ENCODE results near the gene FCHSD2. TPM values are rescaled to one million over a fixed set of nuclear protein-coding genes. Genes with fewer than 3 reads are reported as not detected.
A peak's percentile ranks its signal among the peaks of the same experiment; 100 is the strongest.

FCHSD2 gene
- total RNA-seq, 1 donor from 2014 or later, result 22.2 TPM

DNA sequence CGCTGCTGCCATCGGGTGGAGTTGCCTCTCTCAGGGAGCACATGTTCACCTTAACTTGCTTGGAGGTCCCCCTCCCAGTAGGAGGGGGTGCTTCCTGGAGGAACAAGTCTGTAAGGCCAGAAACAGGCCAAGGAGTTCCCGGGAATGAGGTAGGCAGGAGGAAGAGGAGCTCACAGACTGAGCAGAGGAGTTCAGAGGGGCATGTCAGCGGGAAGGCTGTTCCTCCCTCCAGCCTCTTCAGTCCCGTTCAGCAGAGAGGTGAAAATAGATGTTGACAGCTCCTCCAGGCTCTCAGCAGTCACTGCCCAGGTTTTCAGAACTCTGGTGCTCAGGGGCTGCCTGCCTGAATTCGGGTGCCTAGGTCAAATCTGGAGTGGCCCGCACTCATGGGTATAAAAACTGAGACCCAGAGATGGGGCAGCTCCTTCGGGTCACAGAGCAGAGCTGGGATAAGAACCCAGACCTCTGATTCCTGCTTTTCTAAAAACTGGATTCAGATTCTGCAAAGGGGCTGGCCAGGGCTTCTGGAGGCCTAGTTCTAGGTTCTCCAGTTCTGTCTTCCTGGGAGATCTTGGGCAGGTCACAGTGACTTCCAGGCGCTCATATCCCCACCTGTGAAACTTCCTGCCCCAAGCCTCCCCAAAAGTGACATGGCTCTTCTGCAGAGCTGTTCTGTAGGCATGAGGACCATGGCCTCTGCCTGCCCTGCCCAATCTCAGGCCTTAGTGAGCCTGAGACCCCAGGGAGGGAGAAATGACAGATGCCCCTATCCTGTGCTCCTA, 309.6 kb downstream of the FCHSD2 start:
- H3K79me2 ChIP-seq (ENCODE audit: low read depth), result no peaks in the 10 kb centered on the region
- no peaks in the 10 kb centered on the region for H3K9me3 ChIP-seq (ENCODE audit: low read depth)
- H3K36me3 ChIP-seq, result no peaks in the 10 kb centered on the region
- Mint-ChIP-seq H3K27ac (peak overlapping the region; percentile 53), H3K27me3 (ENCODE audit: insufficient read depth, low read depth) (no peaks in the 10 kb centered on the region), H3K9me3 (no peaks in the 10 kb centered on the region), H3K36me3 (peaks cover 4% of the 10 kb centered on the region), H3K4me1 (peaks cover 18% of the 10 kb centered on the region), H3K4me3 (no peak overlapping the region)
- no peaks in the 10 kb centered on the region for H3F3A ChIP-seq (ENCODE audit: low read depth)
- H2AFZ ChIP-seq (replicated peaks), result no peak overlapping the region
- H3K27me3 ChIP-seq, result no peaks in the 10 kb centered on the region
- peaks cover 15% of the 10 kb centered on the region for H3K4me1 ChIP-seq
- no peak overlapping the region for H3K9ac ChIP-seq
- H3K4me2 ChIP-seq, result no peak overlapping the region
- TF ChIP-seq EZH2 (IDR thresholded peaks at IDR 0.05), result no peak
- no peak for TF ChIP-seq EZH2phosphoT487 (IDR thresholded peaks at IDR 0.05)
- TF ChIP-seq, protein P1, sequence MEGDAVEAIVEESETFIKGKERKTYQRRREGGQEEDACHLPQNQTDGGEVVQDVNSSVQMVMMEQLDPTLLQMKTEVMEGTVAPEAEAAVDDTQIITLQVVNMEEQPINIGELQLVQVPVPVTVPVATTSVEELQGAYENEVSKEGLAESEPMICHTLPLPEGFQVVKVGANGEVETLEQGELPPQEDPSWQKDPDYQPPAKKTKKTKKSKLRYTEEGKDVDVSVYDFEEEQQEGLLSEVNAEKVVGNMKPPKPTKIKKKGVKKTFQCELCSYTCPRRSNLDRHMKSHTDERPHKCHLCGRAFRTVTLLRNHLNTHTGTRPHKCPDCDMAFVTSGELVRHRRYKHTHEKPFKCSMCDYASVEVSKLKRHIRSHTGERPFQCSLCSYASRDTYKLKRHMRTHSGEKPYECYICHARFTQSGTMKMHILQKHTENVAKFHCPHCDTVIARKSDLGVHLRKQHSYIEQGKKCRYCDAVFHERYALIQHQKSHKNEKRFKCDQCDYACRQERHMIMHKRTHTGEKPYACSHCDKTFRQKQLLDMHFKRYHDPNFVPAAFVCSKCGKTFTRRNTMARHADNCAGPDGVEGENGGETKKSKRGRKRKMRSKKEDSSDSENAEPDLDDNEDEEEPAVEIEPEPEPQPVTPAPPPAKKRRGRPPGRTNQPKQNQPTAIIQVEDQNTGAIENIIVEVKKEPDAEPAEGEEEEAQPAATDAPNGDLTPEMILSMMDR (IDR thresholded peaks at IDR 0.05), result no peak
- DNase-seq (ENCODE audit: low spot score), result no peak
- no peak overlapping the region for H3K4me3 ChIP-seq
- H3K27ac ChIP-seq, result peak overlapping the region; percentile 37
- no peaks in the 10 kb centered on the region for H4K20me1 ChIP-seq (ENCODE audit: low read depth)

DNA sequence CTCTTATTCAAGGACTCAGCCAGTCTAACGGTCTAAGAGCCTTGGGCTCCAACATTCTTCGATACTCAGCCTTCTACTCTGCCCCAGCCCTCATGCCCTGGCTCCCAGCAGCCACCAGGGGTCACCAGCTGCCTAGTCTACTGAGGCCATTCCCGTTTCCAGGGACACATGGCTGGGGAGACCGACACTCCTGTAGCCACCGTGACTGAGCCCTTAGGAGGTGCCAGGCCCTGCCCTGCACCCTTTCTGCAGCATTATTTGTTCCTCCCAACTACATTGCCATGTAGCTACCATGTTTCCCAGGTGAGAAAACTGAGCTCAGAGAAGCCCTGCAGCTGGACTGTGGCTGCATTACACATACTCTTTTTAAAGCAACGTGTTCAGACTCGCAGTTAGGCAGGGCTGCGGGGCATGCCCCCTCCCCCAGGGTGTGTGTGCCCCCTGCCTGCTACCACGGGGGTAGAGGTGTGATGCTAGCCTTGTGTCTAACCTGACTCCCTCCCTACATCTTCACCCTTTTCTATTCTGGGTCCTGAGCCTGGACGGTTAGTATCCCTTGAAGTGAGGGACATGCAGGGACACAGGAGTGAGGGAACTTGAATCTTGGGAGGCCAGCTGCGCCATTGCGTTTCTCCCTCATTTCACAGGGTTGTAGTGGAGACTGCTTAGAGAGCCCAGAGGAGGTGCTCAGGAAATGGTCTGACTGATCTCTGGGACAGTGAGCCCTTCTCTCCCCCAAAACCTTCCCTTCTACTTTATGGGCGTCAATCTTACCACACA, 310.4 kb downstream of the FCHSD2 start:
- Mint-ChIP-seq H3K9me3 (no peaks in the 10 kb centered on the region), H3K4me1 (peaks cover 18% of the 10 kb centered on the region), H3K27me3 (ENCODE audit: insufficient read depth, low read depth) (no peaks in the 10 kb centered on the region), H3K27ac (peak overlapping the region; percentile 53), H3K36me3 (peaks cover 4% of the 10 kb centered on the region), H3K4me3 (no peak overlapping the region)
- H3K4me2 ChIP-seq, result peak overlapping the region; percentile 14
- no peak overlapping the region for H2AFZ ChIP-seq (replicated peaks)
- H3K27ac ChIP-seq, result peak overlapping the region; percentile 37
- H3K36me3 ChIP-seq, result no peaks in the 10 kb centered on the region
- H3K4me3 ChIP-seq, result no peak overlapping the region
- H3K27me3 ChIP-seq, result no peaks in the 10 kb centered on the region
- peak; percentile 90 for DNase-seq (ENCODE audit: low spot score)
- no peaks in the 10 kb centered on the region for H4K20me1 ChIP-seq (ENCODE audit: low read depth)
- H3K4me1 ChIP-seq, result peaks cover 15% of the 10 kb centered on the region
- H3K79me2 ChIP-seq (ENCODE audit: low read depth), result no peaks in the 10 kb centered on the region
- no peak for TF ChIP-seq EZH2 (IDR thresholded peaks at IDR 0.05)
- TF ChIP-seq, protein P1 (IDR thresholded peaks at IDR 0.05), result peak; percentile 98
- H3K9me3 ChIP-seq (ENCODE audit: low read depth), result no peaks in the 10 kb centered on the region
- H3K9ac ChIP-seq, result no peak overlapping the region
- H3F3A ChIP-seq (ENCODE audit: low read depth), result no peaks in the 10 kb centered on the region

DNA sequence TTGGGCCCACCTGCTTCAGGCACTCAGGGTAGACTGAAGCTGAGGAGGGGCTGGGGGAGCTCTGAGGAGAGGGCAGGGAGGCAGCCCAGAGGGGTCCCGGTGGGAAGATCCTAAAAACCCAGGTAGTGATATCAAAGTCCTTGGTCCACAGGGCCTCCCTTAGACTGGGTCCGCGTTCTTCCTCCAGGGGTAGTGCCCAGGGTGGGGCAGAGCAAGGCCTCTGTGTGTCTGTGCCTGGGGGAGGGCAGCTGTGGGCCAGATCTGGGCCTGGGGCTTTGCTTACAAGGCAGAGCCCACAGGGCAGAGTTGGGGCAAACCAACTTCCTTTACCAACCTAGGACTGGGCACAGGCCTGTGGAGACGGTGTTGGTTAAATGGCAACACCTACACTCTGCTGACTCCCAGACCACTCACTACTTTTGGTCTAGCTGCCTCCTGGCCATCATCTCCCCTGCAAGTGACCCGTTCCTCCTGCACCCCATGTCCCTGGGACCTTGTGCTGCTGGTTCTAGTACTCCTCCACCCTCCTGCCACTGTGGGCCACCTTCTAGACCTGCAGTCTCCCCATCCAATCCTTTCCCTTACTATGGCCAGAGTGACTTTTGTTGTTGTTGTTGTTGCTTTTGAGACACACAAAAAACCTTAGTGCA, 312.1 kb downstream of the FCHSD2 start:
- H3K79me2 ChIP-seq (ENCODE audit: low read depth), result no peaks in the 10 kb centered on the region
- H3K27me3 ChIP-seq, result no peaks in the 10 kb centered on the region
- H3K9ac ChIP-seq, result no peak overlapping the region
- peaks cover 2% of the 10 kb centered on the region for H3K27me3 Mint-ChIP-seq (ENCODE audit: insufficient read depth, low read depth)
- no peak overlapping the region for H3K27ac ChIP-seq
- DNase-seq (ENCODE audit: low spot score), result no peak
- H3K4me1 Mint-ChIP-seq, result peaks cover 15% of the 10 kb centered on the region
- H3K36me3 ChIP-seq, result no peaks in the 10 kb centered on the region
- no peaks in the 10 kb centered on the region for H3F3A ChIP-seq (ENCODE audit: low read depth)
- no peaks in the 10 kb centered on the region for H4K20me1 ChIP-seq (ENCODE audit: low read depth)
- H3K4me3 ChIP-seq, result no peak overlapping the region
- no peak overlapping the region for H2AFZ ChIP-seq (replicated peaks)
- peaks cover 15% of the 10 kb centered on the region for H3K4me1 ChIP-seq
- no peak for TF ChIP-seq EZH2 (IDR thresholded peaks at IDR 0.05)
- TF ChIP-seq EZH2phosphoT487 (IDR thresholded peaks at IDR 0.05), result no peak
- TF ChIP-seq, protein P1 (IDR thresholded peaks at IDR 0.05), result no peak
- H3K36me3 Mint-ChIP-seq, result peaks cover 4% of the 10 kb centered on the region
- no peaks in the 10 kb centered on the region for H3K9me3 ChIP-seq (ENCODE audit: low read depth)
- H3K9me3 Mint-ChIP-seq, result no peaks in the 10 kb centered on the region
- H3K4me3 Mint-ChIP-seq, result no peak overlapping the region
- H3K27ac Mint-ChIP-seq, result peak overlapping the region; percentile 42
- no peak overlapping the region for H3K4me2 ChIP-seq
